Activated CD8-positive, alpha-beta memory T cell treated with anti-CD3 and anti-CD28 coated beads for 24 hours (primary cell): Measurements from ENCODE around the gene ACHE.
"Not testable (repeated sequence)": the region's sequence is repeated elsewhere in the genome, so short reads cannot be mapped to it uniquely, and the experiment has no call there.

ENCODE experiments used
- DNase-seq: peaks from one replicate; pipeline ENCODE4 v3.0.0-alpha.2; 2020

Gene ACHE

GRCh38 chr7:100860702-100861615, 34.7 kb downstream of the ACHE start:
- no peak for DNase-seq

GRCh38 chr7:100859856-100860255, 35.8 kb downstream of the ACHE start:
- no peak for DNase-seq

- no peak for DNase-seq
These were observed 38.8 kb downstream of the ACHE start for GRCh38 chr7:100856871-100857282.

- no peak for DNase-seq
These were observed 40.2 kb downstream of the ACHE start for GRCh38 chr7:100855515-100855914.

- DNase-seq: not testable (repeated sequence)
These were observed 40.8 kb downstream of the ACHE start for GRCh38 chr7:100854899-100855298.

GRCh38 chr7:100854146-100854895, 41.4 kb downstream of the ACHE start:
- no peak for DNase-seq

GRCh38 chr7:100852048-100852872, 43.4 kb downstream of the ACHE start, which contains the start of gene SLC12A9:
Gene SLC12A9 (plus strand): TSS chr7:100852713. CDS start chr7:100854198, 1,485 bp downstream.
- peak; percentile 95 for DNase-seq

GRCh38 chr7:100847360-100847759, 48.3 kb downstream of the ACHE start:
- no peak for DNase-seq

- no peak for DNase-seq
These were observed 55.1 kb downstream of the ACHE start for GRCh38 chr7:100840470-100841100.
